Prostate gland (tissue), 2 donors: ENCODE data around the gene RCOR1.

Source experiments
- CTCF ChIP-seq, 4 experiments: fragments of 200-600 bp in 2 of 4; fragments of 450-650 bp in 2 of 4; sonication (generic) in 2 of 4; IDR thresholded peaks; 1 replicate in 3 of 4; 2 replicates in 1 of 4; pipeline ENCODE4 v1.5.1; 2016 to 2019; ENCODE audit warnings: antibody characterized with exemption in 4 of 4, mild to moderate bottlenecking in 2 of 4, moderate library complexity in 2 of 4
- POLR2A ChIP-seq: fragments of 450-650 bp; IDR thresholded peaks from one replicate; pipeline ENCODE4 v1.6.1; 2016; ENCODE audit warnings: antibody characterized with exemption, mild to moderate bottlenecking
- POLR2AphosphoS5 ChIP-seq: sonication (generic); formaldehyde crosslinking; IDR thresholded peaks from one replicate; pipeline ENCODE4 v1.6.1; 2017; ENCODE audit warnings: antibody characterized with exemption

- no peak for TF ChIP-seq CTCF (IDR thresholded peaks at IDR 0.05)
- TF ChIP-seq POLR2AphosphoS5: no peak
- no peak for TF ChIP-seq POLR2A
Observed at GRCh38 chr14:102560458-102561261, 31.8 kb upstream of the RCOR1 start.
